Measurements from ENCODE around the gene ZNF750.

Gene ZNF750

GRCh38 chr17:82858376-82859126, 18.7 kb upstream of the ZNF750 start:
- TF ChIP-seq TEAD4 (IDR thresholded peaks at IDR 0.05): peak; percentile 26; the same call in 1 of the 2 replicates
- no peak for TF ChIP-seq TAF1 (IDR thresholded peaks at IDR 0.05; ENCODE audit: low read depth)
- 0 out of 2 replicates have a peak, but pooled peaks have one; percentile 11 for TF ChIP-seq YY1 (IDR thresholded peaks at IDR 0.05; ENCODE audit: low read depth)

- TF ChIP-seq NFIC (IDR thresholded peaks at IDR 0.05) (no peak), EGR1 (IDR thresholded peaks at IDR 0.05) (no peak), RAD21 (IDR thresholded peaks at IDR 0.05; ENCODE audit: low read depth) (no peak), TAF1 (IDR thresholded peaks at IDR 0.05; ENCODE audit: low read depth) (no peak), CREB1 (IDR thresholded peaks at IDR 0.05; ENCODE audit: low read depth) (no peak), TCF12 (IDR thresholded peaks at IDR 0.05; ENCODE audit: low read depth) (no peak), MAX (IDR thresholded peaks at IDR 0.05) (no peak), USF1 (IDR thresholded peaks at IDR 0.05) (no peak), FOXM1 (IDR thresholded peaks at IDR 0.05; ENCODE audit: borderline replicate concordance, low read depth) (no peak), CEBPB (IDR thresholded peaks at IDR 0.05) (no peak), REST (IDR thresholded peaks at IDR 0.05; ENCODE audit: low read depth) (no peak), ZBTB7A (IDR thresholded peaks at IDR 0.05; ENCODE audit: low read depth) (no peak), TEAD4 (IDR thresholded peaks at IDR 0.05) (no peak)
These were observed 16.5 kb upstream of the ZNF750 start for GRCh38 chr17:82856361-82856760.

- TF ChIP-seq EGR1 (IDR thresholded peaks at IDR 0.05) (no peak), USF1 (IDR thresholded peaks at IDR 0.05) (no peak), FOXM1 (IDR thresholded peaks at IDR 0.05; ENCODE audit: borderline replicate concordance, low read depth) (no peak), YY1 (IDR thresholded peaks at IDR 0.05; ENCODE audit: low read depth) (no peak), NFIC (IDR thresholded peaks at IDR 0.05) (no peak), CREB1 (IDR thresholded peaks at IDR 0.05; ENCODE audit: low read depth) (no peak), RAD21 (IDR thresholded peaks at IDR 0.05; ENCODE audit: low read depth) (no peak), REST (IDR thresholded peaks at IDR 0.05; ENCODE audit: low read depth) (no peak), TAF1 (IDR thresholded peaks at IDR 0.05; ENCODE audit: low read depth) (no peak), TCF12 (IDR thresholded peaks at IDR 0.05; ENCODE audit: low read depth) (no peak), MAX (IDR thresholded peaks at IDR 0.05) (no peak), CEBPB (IDR thresholded peaks at IDR 0.05) (no peak), EP300 (IDR thresholded peaks at IDR 0.05; ENCODE audit: borderline replicate concordance) (no peak), ZBTB7A (IDR thresholded peaks at IDR 0.05; ENCODE audit: low read depth) (no peak), TEAD4 (IDR thresholded peaks at IDR 0.05) (no peak)
These were observed 14.4 kb upstream of the ZNF750 start for GRCh38 chr17:82854226-82854625.

- TF ChIP-seq TAF1 (IDR thresholded peaks at IDR 0.05; ENCODE audit: low read depth): no peak
- TF ChIP-seq RAD21 (IDR thresholded peaks at IDR 0.05; ENCODE audit: low read depth): no peak
- no peak for TF ChIP-seq REST (IDR thresholded peaks at IDR 0.05; ENCODE audit: low read depth)
- TF ChIP-seq TCF12 (IDR thresholded peaks at IDR 0.05; ENCODE audit: low read depth): no peak
- no peak for TF ChIP-seq FOXM1 (IDR thresholded peaks at IDR 0.05; ENCODE audit: borderline replicate concordance, low read depth)
- no peak for TF ChIP-seq EP300 (IDR thresholded peaks at IDR 0.05; ENCODE audit: borderline replicate concordance)
- TF ChIP-seq CEBPB (IDR thresholded peaks at IDR 0.05): no peak
- TF ChIP-seq ZBTB7A (IDR thresholded peaks at IDR 0.05; ENCODE audit: low read depth): no peak
- TF ChIP-seq EGR1 (IDR thresholded peaks at IDR 0.05): no peak
- no peak for TF ChIP-seq MAX (IDR thresholded peaks at IDR 0.05)
- no peak for TF ChIP-seq NFIC (IDR thresholded peaks at IDR 0.05)
- TF ChIP-seq CREB1 (IDR thresholded peaks at IDR 0.05; ENCODE audit: low read depth): no peak
- no peak for TF ChIP-seq YY1 (IDR thresholded peaks at IDR 0.05; ENCODE audit: low read depth)
- no peak for TF ChIP-seq USF1 (IDR thresholded peaks at IDR 0.05)
These were observed 11.6 kb upstream of the ZNF750 start for GRCh38 chr17:82851381-82851780.
